ENCODE results near the gene PRKAG1.

Gene PRKAG1

DNA sequence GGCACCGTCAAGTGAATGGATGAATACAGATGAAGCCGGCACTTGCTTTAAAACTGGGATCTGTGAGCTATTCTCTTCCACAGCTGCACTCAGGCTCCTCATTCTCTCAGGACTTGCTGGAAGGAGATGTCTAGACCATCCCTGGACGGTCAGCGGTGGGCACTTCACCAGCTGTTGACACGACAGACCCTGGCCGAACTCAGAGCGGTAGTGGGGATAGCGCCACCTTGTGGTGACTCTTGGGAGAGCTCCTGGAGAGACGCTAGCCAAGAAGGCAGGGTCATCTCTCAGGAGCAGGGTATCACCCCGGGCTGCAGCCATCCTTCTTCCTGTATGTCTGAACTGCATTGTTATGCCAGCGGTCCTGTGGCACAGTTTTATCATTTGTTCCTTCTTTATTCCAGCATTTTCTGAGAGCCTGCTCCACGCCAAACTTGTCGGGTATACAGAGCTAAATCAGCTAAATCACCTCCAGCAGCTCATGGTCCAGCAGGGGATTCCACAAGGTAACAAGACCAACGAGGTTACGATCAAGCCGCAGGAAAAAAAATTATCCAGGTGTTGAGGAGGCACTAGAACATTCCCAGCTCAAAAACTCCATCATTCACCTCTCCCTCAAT, 30.4 kb downstream of the PRKAG1 start:
- H3K4me3 ChIP-seq (replicated peaks; ENCODE audit: low read depth, low read length) = no peak overlapping the region
- TF ChIP-seq, protein P1, sequence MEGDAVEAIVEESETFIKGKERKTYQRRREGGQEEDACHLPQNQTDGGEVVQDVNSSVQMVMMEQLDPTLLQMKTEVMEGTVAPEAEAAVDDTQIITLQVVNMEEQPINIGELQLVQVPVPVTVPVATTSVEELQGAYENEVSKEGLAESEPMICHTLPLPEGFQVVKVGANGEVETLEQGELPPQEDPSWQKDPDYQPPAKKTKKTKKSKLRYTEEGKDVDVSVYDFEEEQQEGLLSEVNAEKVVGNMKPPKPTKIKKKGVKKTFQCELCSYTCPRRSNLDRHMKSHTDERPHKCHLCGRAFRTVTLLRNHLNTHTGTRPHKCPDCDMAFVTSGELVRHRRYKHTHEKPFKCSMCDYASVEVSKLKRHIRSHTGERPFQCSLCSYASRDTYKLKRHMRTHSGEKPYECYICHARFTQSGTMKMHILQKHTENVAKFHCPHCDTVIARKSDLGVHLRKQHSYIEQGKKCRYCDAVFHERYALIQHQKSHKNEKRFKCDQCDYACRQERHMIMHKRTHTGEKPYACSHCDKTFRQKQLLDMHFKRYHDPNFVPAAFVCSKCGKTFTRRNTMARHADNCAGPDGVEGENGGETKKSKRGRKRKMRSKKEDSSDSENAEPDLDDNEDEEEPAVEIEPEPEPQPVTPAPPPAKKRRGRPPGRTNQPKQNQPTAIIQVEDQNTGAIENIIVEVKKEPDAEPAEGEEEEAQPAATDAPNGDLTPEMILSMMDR (IDR thresholded peaks at IDR 0.05; ENCODE audit: low read length, missing control alignments) = peak; percentile 94
- peak; percentile 59 for DNase-seq (ENCODE audit: low read depth)

DNA sequence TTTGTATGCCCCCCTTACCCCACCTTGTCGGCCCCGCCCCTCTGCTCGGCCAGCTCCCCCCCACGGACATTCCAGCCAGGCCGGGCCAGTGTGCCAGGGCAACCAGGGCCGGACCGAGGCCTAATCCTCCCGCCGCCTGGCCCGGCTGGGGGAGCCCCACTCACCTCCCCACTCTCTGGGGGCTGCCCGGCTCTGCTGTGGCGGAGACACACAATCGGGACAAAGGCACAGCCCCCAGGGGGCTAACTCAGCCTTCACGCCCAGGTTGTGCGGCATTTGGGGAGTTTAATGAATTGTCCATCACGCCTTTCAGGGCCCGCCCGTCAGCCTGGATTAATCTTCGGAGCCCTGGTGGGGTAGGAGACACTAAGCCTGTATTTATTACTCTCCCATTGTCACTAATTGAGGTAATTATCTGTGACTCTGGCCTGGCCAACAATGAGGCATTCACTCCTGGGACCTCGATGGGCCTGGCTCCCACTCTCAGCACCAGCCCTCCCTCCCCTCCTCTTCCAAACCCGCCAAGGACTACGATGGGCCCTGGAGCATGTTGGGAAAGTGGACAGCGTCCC, 31.8 kb downstream of the PRKAG1 start:
- no peak overlapping the region for H3K4me3 ChIP-seq (replicated peaks; ENCODE audit: low read depth, low read length)
- DNase-seq (ENCODE audit: low read depth) = no peak
- TF ChIP-seq, protein P1 (IDR thresholded peaks at IDR 0.05; ENCODE audit: low read length, missing control alignments) = no peak

DNA sequence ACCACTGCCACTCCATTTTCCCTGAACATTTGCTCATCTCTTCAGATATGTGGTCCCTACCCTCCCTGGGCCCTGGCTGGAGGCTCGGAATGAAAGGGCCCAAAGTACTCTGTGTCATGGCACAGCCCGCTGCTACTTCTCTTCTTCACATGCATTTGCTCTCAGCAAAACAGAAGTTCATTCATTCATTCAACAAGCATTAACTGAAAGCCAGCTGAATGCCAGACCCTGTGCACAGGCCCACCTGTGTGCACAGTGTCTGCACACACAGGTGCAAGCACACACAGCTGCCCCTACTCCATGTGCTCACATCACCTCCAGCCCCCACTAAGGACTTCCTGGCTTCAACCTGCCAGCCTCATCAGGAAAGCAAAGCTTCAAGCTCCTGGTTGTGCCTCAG, 32.7 kb downstream of the PRKAG1 start:
- no peak overlapping the region for H3K4me3 ChIP-seq (replicated peaks; ENCODE audit: low read depth, low read length)
- DNase-seq (ENCODE audit: low read depth) = no peak
- TF ChIP-seq, protein P1 (IDR thresholded peaks at IDR 0.05; ENCODE audit: low read length, missing control alignments) = no peak

DNA sequence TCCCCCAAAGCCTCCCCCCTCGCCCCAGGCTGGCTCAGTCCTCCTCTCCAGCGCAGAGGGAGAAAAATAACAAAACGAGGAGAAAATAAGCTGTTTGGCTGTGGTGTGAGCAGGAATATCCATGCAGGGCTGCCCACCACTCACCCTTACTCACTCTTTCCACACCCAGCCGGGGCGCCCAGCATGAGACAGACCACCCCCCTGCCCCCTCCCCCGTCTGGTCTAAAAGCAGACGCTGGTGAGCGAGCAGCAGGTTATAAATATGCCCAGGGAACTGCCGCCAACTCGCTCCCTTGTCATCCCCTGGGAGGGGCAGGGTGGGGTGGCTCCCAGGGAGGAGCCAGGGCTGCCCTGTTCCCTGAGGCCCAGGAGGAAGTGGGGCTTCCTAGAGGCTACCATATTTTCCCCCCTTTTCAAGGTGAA, 33.1 kb downstream of the PRKAG1 start:
- TF ChIP-seq, protein P1 (IDR thresholded peaks at IDR 0.05; ENCODE audit: low read length, missing control alignments) = no peak
- no peak overlapping the region for H3K4me3 ChIP-seq (replicated peaks; ENCODE audit: low read depth, low read length)

DNA sequence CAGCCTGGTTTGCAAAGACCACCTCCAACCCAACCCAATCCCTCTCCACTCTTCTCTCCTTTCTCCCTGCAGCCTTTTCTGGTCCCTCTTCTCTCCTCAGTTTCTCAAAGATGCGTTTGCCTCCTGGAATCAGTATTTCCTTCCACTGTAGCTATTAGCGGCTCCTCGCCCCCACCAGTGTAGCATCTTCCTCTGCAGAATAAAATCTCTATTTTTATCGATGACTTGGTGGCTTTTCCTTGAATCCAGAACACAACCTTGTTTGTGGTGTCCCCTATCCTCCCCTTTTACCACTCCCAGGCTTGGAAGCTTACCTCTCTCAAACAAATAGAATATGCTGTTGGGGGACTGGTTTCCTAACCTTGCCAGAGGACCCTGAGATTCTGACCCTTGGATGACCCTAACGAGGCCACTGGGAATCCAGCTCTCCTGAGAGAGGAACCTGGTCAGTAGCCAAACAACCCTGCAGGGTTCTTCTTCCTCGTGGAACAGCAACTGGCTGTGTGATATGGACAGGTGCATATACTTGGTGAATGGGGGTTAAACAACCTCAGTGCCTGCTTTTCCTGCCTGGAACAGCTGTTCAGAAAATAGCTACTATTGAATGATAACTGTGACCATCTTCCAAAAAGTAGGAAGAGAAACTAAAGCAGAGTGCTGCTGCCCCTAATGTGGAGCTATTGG, 36.0 kb downstream of the PRKAG1 start:
- no peak for DNase-seq (ENCODE audit: low read depth)
- no peak overlapping the region for H3K4me3 ChIP-seq (replicated peaks; ENCODE audit: low read depth, low read length)
- TF ChIP-seq, protein P1 (IDR thresholded peaks at IDR 0.05; ENCODE audit: low read length, missing control alignments) = no peak

More for the DNA sequence above, 33.1 kb downstream of the PRKAG1 start:
- no peak for DNase-seq (ENCODE audit: low read depth)

DNA sequence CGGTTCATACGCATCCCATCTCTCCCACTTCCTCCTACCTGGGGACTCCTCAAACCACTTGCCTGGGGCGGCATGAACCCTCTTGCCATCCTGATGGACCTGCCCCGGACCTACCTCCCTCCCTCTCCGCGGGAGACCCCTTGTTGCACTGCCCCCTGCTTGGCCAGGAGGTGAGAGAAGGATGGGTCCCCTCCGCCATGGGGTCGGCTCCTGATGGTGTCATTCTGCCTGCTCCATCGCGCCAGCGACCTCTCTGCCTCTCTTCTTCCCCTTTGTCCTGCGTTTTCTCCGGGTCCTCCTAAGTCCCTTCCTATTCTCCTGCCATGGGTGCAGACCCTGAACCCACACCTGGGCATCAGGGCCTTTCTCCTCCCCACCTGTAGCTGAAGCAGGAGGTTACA, 36.8 kb downstream of the PRKAG1 start:
- no peak overlapping the region for H3K4me3 ChIP-seq (replicated peaks; ENCODE audit: low read depth, low read length)
- TF ChIP-seq, protein P1 (IDR thresholded peaks at IDR 0.05; ENCODE audit: low read length, missing control alignments) = no peak
- no peak for DNase-seq (ENCODE audit: low read depth)
